ENCODE results near the gene CLMN.

The CLMN gene

DNA sequence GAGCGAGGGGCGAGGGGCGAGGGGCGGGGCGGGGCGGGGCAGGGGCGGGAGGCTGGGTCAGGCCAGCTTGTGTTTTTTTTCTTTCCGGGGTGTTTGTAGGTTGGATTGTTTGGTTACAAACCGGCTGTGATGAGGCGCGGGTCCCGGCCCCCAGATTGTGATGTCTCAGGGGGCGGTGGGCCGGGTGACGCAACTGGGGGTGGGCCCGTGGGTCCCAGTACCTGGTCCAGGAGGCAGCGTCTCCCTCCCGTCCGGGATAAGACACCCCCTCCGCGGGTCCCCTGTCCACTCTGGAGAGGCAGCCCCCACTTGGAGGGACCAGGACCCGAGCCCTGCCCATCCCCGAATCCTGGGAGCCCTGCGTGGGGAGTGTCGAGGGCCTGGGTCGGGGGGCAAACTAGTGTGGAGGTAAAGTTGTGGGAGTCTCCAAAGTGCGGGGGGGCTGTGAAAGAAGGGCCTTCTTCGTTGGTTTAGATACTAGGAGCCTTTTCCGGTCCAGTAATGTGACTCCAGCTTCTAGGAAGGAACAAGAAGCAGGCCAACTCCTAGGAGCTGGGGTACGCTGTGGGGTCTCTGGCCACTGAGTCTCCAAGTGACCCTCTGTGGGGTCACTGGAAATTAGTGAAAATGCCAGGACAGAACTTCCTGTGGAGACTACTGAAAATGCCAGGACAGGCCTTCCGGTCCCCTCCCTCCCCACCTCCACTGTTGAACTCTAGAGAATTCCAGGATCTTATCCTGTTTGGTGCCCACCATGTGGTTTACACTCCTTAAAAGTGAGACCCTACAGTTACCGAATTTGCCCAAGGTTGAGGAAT lies 579 bp upstream of the CLMN start:
- no peak for DNase-seq

DNA sequence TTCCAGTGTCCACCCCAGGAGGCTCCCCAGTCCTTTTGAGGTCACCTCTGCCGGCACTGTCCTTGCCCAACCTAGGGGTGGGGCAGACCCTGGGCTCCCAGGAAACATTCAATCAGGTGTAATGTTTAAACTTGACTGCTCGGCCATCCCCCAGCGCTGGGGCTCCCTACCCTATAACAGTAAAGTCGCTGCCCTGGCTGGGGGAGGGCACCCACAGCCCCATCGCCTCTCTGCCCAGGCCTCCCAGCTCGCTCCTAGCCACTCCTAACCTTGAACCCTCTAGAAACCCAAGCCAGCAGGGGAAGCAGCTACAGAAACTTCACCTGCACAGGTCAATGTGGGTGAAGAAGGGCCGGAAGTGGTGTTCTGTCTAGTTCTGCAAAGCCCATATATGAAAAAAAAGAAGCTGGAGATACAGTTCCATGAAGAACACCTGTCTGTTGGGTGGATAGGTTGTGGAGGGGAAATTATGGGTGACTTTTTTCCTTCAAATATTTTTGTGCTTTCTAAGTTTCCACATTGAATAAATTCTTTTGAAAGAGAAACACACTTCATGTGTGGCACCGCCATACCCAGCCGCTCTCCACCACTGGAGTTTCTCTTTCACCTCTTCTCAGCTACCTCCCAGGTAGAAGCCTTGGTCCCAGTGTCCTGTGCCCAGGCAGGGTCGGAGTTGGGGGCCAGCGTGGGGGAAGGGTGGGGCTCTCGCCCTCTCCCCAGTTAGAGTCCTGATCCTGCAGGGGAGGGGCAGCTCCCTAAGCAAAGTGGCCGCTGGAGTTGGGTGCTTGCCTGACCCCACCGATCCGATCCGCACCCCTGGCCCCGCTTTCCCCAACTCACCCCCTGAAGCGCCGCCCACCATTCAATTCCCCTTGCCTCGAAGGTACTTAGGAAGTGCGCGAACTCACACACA lies 1.1 kb downstream of the CLMN start:
- no peak for DNase-seq

DNA sequence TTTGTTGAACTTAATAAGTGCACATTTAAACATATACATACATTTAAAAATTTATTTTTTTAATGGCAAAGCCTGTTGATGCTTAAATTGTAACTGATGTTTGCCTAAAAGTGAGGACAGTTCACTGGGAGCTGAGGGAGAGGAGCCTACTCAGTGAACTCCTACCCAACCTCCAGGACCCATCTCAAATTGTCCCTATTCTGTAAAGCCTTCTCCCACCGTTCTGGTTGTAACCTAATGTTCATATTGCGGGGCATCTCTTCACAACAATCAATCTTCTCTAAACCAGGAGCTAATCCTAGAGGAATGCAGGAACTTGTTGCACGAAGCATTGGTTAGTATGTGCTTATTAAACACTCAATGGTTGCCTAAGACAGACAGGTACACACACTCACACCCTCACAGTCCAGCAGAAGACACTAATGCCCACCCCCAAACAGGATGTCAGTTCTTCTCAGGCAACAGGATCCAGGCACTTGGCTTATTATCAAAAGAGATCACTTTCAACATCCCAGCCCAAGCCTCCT lies 1.8 kb downstream of the CLMN start:
- no peak for DNase-seq

- no peak for DNase-seq
These were observed 2.9 kb downstream of the CLMN start for GRCh38 chr14:95316821-95317220.

DNA sequence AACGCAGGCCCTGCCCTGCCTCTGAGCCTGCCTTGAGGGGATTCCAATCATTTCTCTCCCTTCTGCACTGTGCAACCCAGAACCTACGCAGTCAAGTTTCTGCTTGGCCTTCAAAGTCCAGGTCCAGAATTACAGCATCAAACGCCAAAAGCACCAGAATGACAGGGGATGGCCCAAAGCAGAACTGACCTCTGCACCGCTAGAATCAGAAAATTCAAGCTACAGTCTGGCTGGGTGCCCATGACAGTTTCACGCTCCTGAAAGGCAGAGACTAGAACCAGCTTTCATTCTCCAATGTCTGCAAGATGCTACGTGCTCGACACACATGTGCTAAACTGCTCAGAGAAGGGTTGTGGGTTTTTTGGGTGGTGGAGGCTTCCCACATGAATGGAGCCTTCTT lies 4.1 kb downstream of the CLMN start:
- no peak for DNase-seq

GRCh38 chr14:95315156-95315555 lies 4.6 kb downstream of the CLMN start:
- DNase-seq, result no peak

DNA sequence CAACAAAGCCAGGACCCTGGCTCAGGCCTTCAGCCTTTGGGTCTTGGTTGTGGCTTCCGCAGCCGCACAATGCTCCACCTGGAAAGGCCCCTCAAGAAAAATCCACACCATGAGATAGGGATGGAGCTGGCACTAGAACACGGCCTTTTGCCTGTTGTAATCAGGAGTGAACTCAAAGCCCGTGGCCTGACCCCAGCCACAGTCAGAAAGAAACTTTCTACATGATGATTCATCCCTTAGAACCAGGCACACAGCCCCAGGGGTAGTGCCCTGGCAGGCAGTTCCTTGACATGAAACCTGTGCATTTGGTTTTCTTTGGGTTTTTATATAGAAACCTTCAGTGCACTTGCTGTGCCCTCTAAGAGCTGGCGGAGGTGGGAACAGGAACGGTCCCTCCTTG lies 5.1 kb downstream of the CLMN start:
- DNase-seq, result peak; percentile 82

DNA sequence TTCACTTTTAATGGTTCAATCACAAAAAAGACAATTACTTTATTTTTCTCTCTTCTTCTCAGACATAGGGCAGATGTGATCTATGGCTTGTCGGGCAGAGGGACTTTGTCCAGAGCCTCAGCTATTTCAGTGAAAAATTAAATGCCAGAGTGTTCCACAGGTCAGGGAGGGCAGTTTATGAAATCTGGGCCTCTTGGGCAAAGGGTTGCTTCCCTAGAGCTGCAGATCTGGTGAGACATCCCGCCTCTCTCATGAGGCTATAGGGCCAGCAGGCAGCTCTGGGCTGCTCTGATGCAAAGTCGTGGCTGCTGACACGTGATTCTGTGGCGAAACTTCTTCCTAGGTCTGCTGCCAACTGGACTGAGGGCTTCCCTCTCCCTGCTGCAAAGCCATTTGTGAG lies 6.0 kb downstream of the CLMN start:
- peak; percentile 90 for DNase-seq

DNA sequence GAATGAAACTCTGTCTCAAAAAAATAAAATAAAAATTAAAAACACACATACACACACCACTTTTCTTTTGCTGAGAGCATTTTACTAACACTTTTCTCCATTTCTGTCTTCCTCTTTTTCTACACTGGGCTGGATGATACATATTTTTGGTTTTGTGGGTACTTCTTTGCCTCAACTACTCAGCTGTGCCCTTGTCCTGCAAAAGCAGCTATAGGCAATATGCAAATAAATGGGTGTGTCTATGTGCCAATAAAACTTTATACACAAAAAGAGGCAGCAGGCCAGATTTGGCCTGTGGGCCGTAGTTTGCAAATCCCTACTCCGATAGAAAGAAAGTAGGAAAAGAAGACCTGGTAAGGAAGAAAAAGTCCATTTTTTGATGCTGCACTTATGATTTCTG lies 6.5 kb downstream of the CLMN start:
- DNase-seq, result no peak

- DNase-seq, result no peak
These were observed 7.4 kb downstream of the CLMN start for GRCh38 chr14:95312311-95312710.

DNA sequence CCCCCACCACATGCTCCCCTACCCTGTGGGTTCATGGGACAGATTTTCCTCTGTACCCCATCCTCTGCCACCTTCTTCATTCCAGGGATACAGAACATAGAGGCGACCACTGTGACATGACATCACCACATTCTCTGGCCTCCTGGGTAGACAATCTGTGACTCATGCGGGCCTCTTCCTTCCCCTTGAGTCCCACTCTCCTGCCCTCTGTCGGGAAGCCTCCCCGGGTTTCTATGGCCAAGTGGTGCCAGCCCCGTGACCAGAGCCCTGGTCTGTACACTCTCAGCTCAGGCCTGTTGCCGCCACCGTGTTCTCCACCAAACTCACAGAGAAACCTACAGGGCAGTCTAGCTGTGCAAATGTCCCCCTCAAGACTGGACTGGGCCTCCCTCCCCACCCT lies 8.0 kb downstream of the CLMN start:
- no peak for DNase-seq

- DNase-seq, result no peak
These were observed 8.9 kb downstream of the CLMN start for GRCh38 chr14:95310635-95311380.

GRCh38 chr14:95309261-95310051 lies 10.3 kb downstream of the CLMN start:
- no peak for DNase-seq

- no peak for DNase-seq
These were observed 11.6 kb downstream of the CLMN start for GRCh38 chr14:95308073-95308472.

- DNase-seq, result no peak
These were observed 12.2 kb downstream of the CLMN start for GRCh38 chr14:95307402-95308041.

DNA sequence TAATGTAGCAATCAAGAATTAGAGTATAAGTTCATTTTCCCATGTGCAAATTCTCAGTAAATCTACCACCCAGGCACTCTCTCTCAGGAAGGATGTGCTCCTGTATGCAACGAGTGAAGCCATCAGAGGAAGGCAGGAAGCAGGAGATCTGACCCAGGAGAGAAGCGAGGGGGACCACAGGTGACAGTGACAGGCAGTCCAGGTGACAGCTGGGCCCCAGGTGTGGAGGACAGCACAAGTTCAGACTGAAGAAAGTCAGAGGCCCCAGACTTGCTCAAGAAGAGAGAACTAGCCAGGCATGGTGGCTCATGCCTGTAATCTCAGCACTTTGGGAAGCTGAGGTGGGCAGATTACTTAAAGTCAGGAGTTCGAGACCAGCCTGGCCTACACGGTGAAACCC lies 13.8 kb downstream of the CLMN start:
- DNase-seq, result no peak

- no peak for DNase-seq
These were observed 14.6 kb downstream of the CLMN start for GRCh38 chr14:95305145-95305544.

DNA sequence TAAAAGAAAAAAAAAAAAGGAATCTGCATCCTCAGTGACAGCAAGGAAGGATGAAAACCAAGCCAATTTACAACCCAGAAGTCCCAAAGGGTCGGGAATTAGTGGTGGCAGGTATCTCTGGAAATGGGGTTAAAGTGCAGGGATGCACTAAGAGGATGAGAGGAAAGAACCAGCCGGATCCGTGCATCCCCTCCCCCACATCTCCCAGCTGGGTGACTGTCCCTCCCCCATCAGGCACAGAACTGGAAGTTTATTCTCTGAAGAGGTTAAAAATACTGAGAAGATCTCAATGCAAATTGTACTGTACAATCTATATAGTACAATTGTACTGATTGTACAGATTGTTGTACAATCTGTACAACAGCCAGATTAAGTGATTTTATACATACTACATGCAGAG lies 15.4 kb downstream of the CLMN start:
- DNase-seq, result no peak

DNA sequence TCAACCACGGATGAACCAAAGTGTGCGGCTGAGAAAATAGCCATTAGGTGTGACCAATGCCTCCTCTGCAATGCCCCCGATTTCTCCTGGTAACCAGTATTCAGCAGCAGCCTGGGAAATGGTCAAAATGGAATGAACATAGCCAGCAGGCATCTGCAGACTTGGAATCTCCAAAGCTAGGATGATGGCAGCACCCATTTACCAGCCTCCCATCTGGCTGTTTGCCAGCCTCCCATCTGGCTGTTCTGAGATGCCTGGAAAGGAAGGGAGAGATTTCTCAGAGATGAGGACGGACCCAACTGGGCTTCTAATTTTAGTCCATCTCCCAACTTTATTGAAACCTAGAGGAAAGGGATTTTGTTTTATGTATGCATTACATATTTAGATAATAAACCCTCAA lies 16.2 kb downstream of the CLMN start:
- no peak for DNase-seq

DNA sequence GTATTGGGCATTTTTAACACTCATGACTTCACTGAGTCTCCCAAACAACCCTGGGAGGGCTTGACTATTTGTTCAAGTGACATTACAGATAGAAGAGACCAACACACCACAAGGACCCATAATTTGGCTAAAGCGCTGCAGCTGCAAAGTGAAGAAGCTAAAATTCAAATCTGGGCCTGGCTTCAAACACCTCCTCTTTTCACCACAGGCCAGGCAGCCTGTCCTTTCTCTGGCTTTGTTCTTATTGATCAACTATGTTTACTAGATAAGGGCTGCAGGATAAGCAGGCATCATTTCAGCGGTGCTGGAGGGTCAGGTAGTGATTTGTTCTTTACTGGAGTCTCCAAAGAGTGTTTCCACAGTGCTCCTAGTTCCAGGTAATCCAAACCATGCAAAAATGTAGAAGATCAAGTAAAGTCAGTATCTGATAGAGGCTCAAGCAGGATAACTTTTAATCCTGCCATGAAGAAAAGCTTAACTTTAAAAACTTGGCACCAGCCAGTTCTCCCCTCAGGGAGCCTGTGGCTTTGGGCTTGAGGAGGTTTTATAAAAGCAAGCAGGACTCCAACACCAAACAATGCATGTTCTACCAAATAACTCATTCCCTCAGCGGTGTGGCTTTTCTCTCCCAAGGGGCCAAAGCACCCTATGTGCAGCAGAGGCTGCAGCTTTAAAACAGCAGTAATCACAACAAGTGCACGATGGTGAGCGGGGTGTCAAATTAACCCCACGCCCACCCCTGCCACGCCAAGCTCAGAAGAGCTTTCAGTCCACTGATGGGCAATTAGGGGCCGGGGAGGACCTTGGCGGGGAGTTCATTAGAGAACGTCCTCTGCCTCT lies 16.8 kb downstream of the CLMN start:
- DNase-seq, result no peak

Measured in NCI-H226 (cell line).